Head of caudate nucleus (tissue), 42 donors: ENCODE results near the gene MAP7.
"Not testable (repeated sequence)": the region's sequence is repeated elsewhere in the genome, so short reads cannot be mapped to it uniquely, and the experiment has no call there.

Experiments used
- DNase-seq, 42 donors: peaks; one replicate each; pipeline versions ENCODE4 v3.0.0 to v3.0.0-alpha.2; 2020 to 2021; ENCODE audit warnings: mixed read lengths in 7 of 42
- intact Hi-C: fragments of 100-400 bp; cut with DNase I; formaldehyde crosslinking; loops from one replicate; pipeline ENCODE4 v1.15.0; 2022

MAP7 gene

GRCh38 chr6:136517582-136517981 lies 32.6 kb downstream of the MAP7 start:
- intact Hi-C loops, result no loop called here
- no peak for DNase-seq

DNA sequence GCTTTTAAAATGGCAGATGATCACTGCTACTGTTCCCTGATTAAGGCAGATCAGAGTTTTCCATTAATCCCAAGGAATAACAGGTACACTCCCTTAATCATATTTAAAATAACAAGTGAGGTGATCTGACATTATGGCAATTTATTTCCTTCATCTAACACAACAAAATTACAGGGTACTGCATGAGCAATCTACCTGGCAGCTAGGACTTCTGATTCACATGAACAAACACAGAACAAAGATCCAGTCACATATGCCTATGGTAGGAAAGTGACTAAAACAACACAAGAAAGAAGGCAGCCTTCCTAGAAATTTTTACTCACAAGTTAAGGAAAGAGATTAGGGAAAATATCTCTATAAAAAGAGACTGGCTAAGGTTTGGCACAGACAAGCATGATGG lies 33.2 kb downstream of the MAP7 start:
- intact Hi-C loops, result no loop called here
- no peak for DNase-seq

GRCh38 chr6:136514591-136514990 lies 35.6 kb downstream of the MAP7 start:
- intact Hi-C loops, result no loop called here
- peak in 1 of 42 donors; percentile 34 for DNase-seq

DNA sequence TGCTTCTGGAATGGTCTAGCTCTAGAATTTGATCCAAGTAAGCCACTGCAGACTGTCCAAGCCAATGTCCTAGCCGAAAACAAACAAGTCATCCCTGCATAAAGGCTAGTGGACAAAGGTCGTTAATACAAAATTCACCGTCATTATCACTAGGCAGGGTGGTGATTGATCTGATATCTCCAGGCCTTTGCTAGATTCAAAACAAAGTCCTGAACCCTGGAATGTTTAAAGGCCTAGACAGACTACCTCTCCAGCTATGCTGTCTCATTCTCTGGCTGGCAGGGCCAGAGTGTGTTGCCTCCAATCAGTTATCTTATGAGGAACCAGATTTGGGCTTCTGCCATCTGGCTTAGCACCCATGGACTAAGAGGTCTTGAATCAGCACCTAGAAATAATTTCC lies 38.3 kb downstream of the MAP7 start:
- peak in 1 of 42 donors; percentile 29 for DNase-seq
- intact Hi-C loops, result no loop called here

- peak in 3 of 42 donors; percentile 33 to 56 (median 47) for DNase-seq
- intact Hi-C loops, result no loop called here
Measured at GRCh38 chr6:136511397-136511796, 38.8 kb downstream of the MAP7 start.

DNA sequence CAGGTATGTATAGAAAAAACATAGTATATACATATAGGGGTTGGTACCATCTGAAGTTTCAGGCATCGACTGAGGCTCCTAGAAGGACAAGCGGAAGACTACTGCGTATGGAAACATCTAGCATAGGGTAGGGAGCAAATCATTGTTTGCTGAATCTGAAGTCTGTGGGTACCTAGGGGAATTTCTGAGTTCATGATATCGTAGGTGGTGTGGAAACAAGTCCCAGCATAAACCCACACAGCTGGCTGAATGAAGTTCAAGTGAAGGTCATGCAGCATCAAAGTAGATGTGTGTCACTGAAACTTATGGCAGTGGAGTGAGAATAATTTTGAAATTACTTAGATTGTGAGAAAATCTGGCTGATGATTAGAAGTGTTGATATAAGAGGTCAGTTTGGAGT lies 39.4 kb downstream of the MAP7 start:
- peak in 1 of 42 donors; percentile 35 for DNase-seq
- intact Hi-C loops, result no loop called here

GRCh38 chr6:136510299-136510698 lies 39.9 kb downstream of the MAP7 start:
- intact Hi-C loops, result no loop called here
- DNase-seq, result peak in 2 of 42 donors; percentile 6 to 34

- DNase-seq, result peak in 1 of 42 donors; percentile 2
- intact Hi-C loops, result no loop called here
Measured at GRCh38 chr6:136508725-136509392, 41.4 kb downstream of the MAP7 start.

- no peak for DNase-seq
- intact Hi-C loops, result no loop called here
Measured at GRCh38 chr6:136506124-136506799, 44.0 kb downstream of the MAP7 start.

DNA sequence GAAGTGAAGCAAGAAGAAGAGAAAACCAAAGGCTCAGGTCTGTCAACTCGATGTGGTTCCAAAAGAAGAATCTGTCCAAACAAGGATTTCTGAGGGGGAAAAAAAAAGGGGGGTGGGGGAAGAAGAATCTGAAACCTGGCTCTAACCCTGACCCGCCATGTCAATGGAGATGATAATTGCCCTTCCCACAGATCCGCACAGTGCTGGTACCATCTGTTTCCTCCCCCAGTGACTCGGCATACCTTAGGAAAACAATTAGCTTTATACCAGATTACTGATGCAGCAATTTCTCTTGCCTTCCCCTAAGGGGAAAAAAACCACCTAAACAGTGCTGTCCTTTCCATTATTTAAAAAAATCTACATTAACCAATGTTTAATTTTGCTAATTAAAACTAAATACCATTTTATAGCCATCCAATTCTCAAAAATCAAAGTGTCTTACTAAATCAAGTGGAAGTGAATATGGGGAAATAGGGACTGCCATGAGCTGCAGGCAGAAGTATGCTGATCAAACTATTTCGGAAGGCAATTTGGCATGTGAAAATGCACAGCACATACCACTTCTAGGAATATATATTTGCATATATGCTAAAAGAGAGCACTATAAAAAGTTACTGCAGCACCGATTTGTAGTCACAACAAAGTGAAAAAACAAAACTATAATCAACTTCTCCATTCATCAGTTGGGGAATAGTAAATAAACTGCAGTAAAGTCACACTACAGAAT lies 46.8 kb downstream of the MAP7 start:
- DNase-seq, result no peak

GRCh38 chr6:136502786-136503185 lies 47.4 kb downstream of the MAP7 start:
- DNase-seq, result no peak
- intact Hi-C loops, result no loop called here

More for the DNA sequence above, 46.8 kb downstream of the MAP7 start:
- intact Hi-C loops, result no loop called here

- DNase-seq, result no peak
- intact Hi-C loops, result no loop called here
Measured at GRCh38 chr6:136501514-136501913, 48.7 kb downstream of the MAP7 start.

DNA sequence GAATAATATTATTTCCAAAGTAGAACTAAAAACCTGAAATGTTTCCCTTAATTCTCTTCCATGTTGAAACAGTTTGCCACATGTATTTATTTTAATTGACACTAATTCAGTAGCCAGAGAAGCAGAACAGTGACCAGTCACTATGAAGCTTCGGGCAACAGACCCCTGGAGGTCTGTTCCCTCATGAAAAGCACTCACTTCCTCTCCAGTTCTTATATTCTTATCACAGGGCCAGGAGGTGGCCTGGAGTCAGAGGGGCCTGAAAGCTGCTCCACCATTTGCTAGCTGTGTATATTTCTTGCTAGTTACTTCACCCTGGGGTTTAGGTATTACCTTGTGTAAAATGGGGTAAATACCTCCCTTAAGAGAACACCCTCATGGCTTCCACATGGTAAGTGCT lies 49.1 kb downstream of the MAP7 start:
- no peak for DNase-seq
- intact Hi-C loops, result no loop called here

GRCh38 chr6:136500414-136500813 lies 49.8 kb downstream of the MAP7 start:
- DNase-seq, result no peak
- intact Hi-C loops, result no loop called here

DNA sequence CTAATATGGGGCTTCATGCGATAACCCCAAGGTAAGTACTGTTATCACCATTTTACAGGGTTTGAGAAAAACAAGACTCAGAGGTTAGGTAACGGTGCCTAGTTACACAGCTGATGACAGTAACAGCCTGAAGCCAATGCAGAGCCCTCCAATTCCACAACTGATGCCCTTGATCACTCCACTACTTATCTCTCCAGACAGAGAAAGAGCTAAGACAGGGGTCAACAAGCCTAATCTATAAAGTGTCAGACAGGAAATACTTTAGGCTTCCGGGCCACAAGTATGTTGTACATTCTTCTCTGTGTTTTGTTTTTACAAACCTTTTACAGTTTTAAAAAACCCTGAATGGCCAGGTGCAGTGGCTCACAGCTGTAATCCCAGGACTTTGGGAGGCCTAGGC lies 50.9 kb downstream of the MAP7 start:
- DNase-seq, result no peak
- intact Hi-C loops, result no loop called here

DNA sequence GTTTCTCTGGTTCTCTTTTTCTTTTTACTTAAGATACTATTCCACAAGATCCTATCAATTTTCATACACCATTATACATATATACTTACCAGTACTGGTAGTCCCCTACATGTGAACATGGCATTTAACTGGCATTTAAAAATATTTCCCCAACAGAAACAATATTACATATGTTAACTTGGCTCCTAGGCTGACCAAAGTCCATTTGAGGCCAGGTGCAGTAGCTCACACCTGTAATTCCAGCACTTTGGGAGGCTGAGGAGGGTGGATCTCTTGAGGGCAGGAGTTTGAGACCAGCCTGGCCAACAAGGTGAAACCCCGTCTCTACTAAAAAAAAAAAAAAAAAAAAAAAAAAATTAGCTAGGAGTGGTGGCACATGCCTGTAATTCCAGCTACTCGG lies 53.8 kb downstream of the MAP7 start:
- intact Hi-C loops, DNase-seq: not testable (repeated sequence)

DNA sequence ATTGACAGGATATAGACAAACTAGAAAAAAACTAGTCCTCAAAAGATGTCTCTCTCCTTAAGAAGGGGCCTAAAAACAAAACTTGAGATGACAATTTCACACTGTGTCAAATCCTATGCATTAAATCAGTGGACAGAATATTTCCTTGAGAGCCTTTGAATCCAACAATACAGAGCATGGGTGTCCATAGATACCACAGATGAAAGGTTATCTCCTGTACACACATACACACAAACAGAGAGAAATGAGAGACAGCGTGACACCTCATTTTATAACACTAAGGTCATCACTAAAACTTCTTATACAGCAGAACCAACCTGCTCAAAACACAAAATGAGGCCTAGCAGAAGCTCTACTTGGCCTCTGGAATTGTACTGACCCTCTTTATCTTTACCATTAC lies 55.5 kb downstream of the MAP7 start:
- DNase-seq, result no peak
- intact Hi-C loops, result no loop called here

- intact Hi-C loops, result no loop called here
- peak in 3 of 42 donors; percentile 25 to 52 (median 27) for DNase-seq
Measured at GRCh38 chr6:136494059-136494458, 56.2 kb downstream of the MAP7 start.

- no peak for DNase-seq
- intact Hi-C loops, result no loop called here
Measured at GRCh38 chr6:136492409-136492808, 57.8 kb downstream of the MAP7 start.

GRCh38 chr6:136491754-136492153 lies 58.5 kb downstream of the MAP7 start:
- DNase-seq, result no peak
- intact Hi-C loops, result no loop called here
